WTC11 (cell line): ENCODE data around the gene GRIP2. TPM values are rescaled to one million over a fixed set of nuclear protein-coding genes. Genes with fewer than 3 reads are reported as not detected.
A peak's percentile ranks its signal among the peaks of the same experiment; 100 is the strongest.

Experiments
- ATAC-seq: fragments of 200-7000 bp; cut with Tn5 transposase; 2 replicates; pipeline ENCODE4 v1.10.0; 2021; ENCODE audit warnings: mild to moderate bottlenecking, moderate library complexity
- CTCF ChIA-PET: fragments of 300-600 bp; sonication (Branson Sonifier 250); formaldehyde crosslinking; loops from one replicate; lab custom pipeline; 2021; ENCODE audit warnings: antibody characterized with exemption; lab: Charles Lee
- POLR2A ChIA-PET: fragments of 350-600 bp; sonication (Branson Sonifier 250); formaldehyde crosslinking; loops from one replicate; lab custom pipeline; 2021; ENCODE audit warnings: antibody characterized with exemption; lab: Charles Lee
- DNase-seq: peaks from one replicate; pipeline ENCODE4 v3.0.0; 2021; ENCODE audit warnings: low spot score
- H3K27ac Mint-ChIP-seq: 2 replicates; pipeline ENCODE4 v1.8.0; 2021; ENCODE audit warnings: mixed read lengths
- H3K27me3 Mint-ChIP-seq: 2 replicates; pipeline ENCODE4 v1.8.0; 2021; ENCODE audit warnings: low read depth, mild to moderate bottlenecking, moderate library complexity, mixed read lengths
- H3K36me3 Mint-ChIP-seq: 2 replicates; pipeline ENCODE4 v1.8.0; 2021; ENCODE audit warnings: mixed read lengths
- H3K4me1 Mint-ChIP-seq: 2 replicates; pipeline ENCODE4 v1.8.0; 2022; ENCODE audit warnings: mixed read lengths
- H3K4me3 Mint-ChIP-seq: 2 replicates; pipeline ENCODE4 v1.8.0; 2021; ENCODE audit warnings: mild to moderate bottlenecking, moderate library complexity, mixed read lengths
- H3K9me3 Mint-ChIP-seq: 2 replicates; pipeline ENCODE4 v1.8.0; 2021; ENCODE audit warnings: mixed read lengths
- AFF4 ChIP-seq: sonication (generic); formaldehyde crosslinking; IDR thresholded peaks from 2 replicates; pipeline ENCODE4 v1.8.1; 2023; ENCODE audit warnings: mild to moderate bottlenecking, missing genetic modification reagents, borderline replicate concordance
- CDX4 ChIP-seq: fragments of 250-450 bp; sonication (Bioruptor Pico); IDR thresholded peaks from 2 replicates; pipeline ENCODE4 v1.9.0; 2021; ENCODE audit warnings: moderate library complexity, mild to moderate bottlenecking, inconsistent platforms, borderline replicate concordance
- EMX1 ChIP-seq: fragments of 250-450 bp; sonication (Bioruptor Pico); IDR thresholded peaks from 2 replicates; pipeline ENCODE4 v1.8.0; 2021; ENCODE audit warnings: mild to moderate bottlenecking
- FOXP1 ChIP-seq: sonication (generic); formaldehyde crosslinking; IDR thresholded peaks from 2 replicates; pipeline ENCODE4 v1.8.0; 2022; ENCODE audit warnings: missing genetic modification reagents, mild to moderate bottlenecking, moderate library complexity, borderline replicate concordance
- GTF2I ChIP-seq: fragments of 250-450 bp; sonication (Bioruptor Pico); conservative IDR thresholded peaks from 2 replicates; pipeline ENCODE4 v1.4.0; 2021; ENCODE audit warnings: mild to moderate bottlenecking
- HMGA2 ChIP-seq: fragments of 250-450 bp; sonication (Bioruptor Pico); IDR thresholded peaks from 2 replicates; pipeline ENCODE4 v1.4.0; 2021; ENCODE audit warnings: mild to moderate bottlenecking, moderate library complexity
- KAT7 ChIP-seq: sonication (generic); formaldehyde crosslinking; IDR thresholded peaks from 2 replicates; pipeline ENCODE4 v1.8.1; 2023; ENCODE audit warnings: missing genetic modification reagents, mild to moderate bottlenecking, borderline replicate concordance
- MYBL2 ChIP-seq: sonication (generic); formaldehyde crosslinking; IDR thresholded peaks from 2 replicates; pipeline ENCODE4 v1.8.1; 2023; ENCODE audit warnings: mild to moderate bottlenecking, moderate library complexity, missing genetic modification reagents
- NR2C2 ChIP-seq: sonication (generic); formaldehyde crosslinking; IDR thresholded peaks from 2 replicates; pipeline ENCODE4 v1.8.0; 2022; ENCODE audit warnings: mild to moderate bottlenecking, missing genetic modification reagents
- RORB ChIP-seq: fragments of 250-450 bp; sonication (Bioruptor Pico); IDR thresholded peaks from 2 replicates; pipeline ENCODE4 v1.9.0; 2021; ENCODE audit warnings: mild to moderate bottlenecking
- TP53 ChIP-seq: sonication (generic); formaldehyde crosslinking; IDR thresholded peaks from 2 replicates; pipeline ENCODE4 v1.8.1; 2023; ENCODE audit warnings: mild to moderate bottlenecking, missing genetic modification reagents
- ZMAT4 ChIP-seq: fragments of 250-450 bp; sonication (Bioruptor Pico); IDR thresholded peaks from 2 replicates; pipeline ENCODE4 v1.9.0; 2021; ENCODE audit warnings: mild to moderate bottlenecking
- ZNF232 ChIP-seq: sonication (generic); formaldehyde crosslinking; IDR thresholded peaks from 2 replicates; pipeline ENCODE4 v1.8.0; 2022; ENCODE audit warnings: mild to moderate bottlenecking, missing genetic modification reagents
- ZNF425 ChIP-seq: fragments of 250-450 bp; sonication (Bioruptor Pico); conservative IDR thresholded peaks from 2 replicates; pipeline ENCODE4 v1.9.0; 2021; ENCODE audit warnings: mild to moderate bottlenecking
- ZNF532 ChIP-seq: fragments of 250-450 bp; sonication (Bioruptor Pico); IDR thresholded peaks from 2 replicates; pipeline ENCODE4 v1.9.0; 2021; ENCODE audit warnings: mild to moderate bottlenecking, borderline replicate concordance
- ZNF671 ChIP-seq: fragments of 250-450 bp; sonication (Bioruptor Pico); IDR thresholded peaks from 2 replicates; pipeline ENCODE4 v1.8.0; 2021; ENCODE audit warnings: mild to moderate bottlenecking
- total RNA-seq: library from RNA; stranded (reverse); gene quantifications from 3 replicates; pipeline ENCODE4 v1.2.3, GENCODE V29; 2021

The GRIP2 gene
- total RNA-seq, 1 experiment from 2014 or later: 12.0 TPM

GRCh38 chr3:14545251-14545635 lies 5.1 kb upstream of the GRIP2 start (continued):
- TF ChIP-seq ZNF532 (CRISPR knock-in tag) (no peak), RORB (CRISPR knock-in tag) (no peak), ZNF671 (CRISPR knock-in tag) (no peak), KAT7 (CRISPR knock-in tag) (no peak), HMGA2 (CRISPR knock-in tag) (no peak), ZNF232 (CRISPR knock-in tag) (no peak), TP53 (CRISPR knock-in tag) (no peak)

- Mint-ChIP-seq H3K36me3 (no peaks in the 10 kb centered on the region), H3K27ac (no peak overlapping the region), H3K9me3 (no peaks in the 10 kb centered on the region)
- CTCF ChIA-PET: interaction anchor here (1.0 to 7.9 kb wide), 4 partner anchors 11 to 62 kb away, joined by 3 to 105 read pairs (median 11); no protein-coding TSS in a partner anchor
- TF ChIP-seq GTF2I (peak; percentile 75; the same call in 1 of the 2 replicates), FOXP1 (CRISPR knock-in tag) (no peak)
- TF ChIP-seq, all 79 proteins: peak for 1
- DNase-seq (no peak), ATAC-seq (no peak)
- Mint-ChIP-seq H3K27me3 (no peaks in the 10 kb centered on the region; the same call in 1 of the 2 replicates), H3K4me1 (0 out of 2 replicates have a peak, but pooled peaks cover 5% of the 10 kb centered on the region), H3K4me3 (no peak overlapping the region)
- POLR2A ChIA-PET: no interaction called here
These were observed 4.4 kb upstream of the GRIP2 start for GRCh38 chr3:14544282-14545250.

- Mint-ChIP-seq H3K36me3 (no peaks in the 10 kb centered on the region), H3K27ac (peak overlapping the region; percentile 26; the same call in 1 of the 2 replicates), H3K27me3 (no peaks in the 10 kb centered on the region; the same call in 1 of the 2 replicates), H3K4me1 (0 out of 2 replicates have a peak, but pooled peaks cover 5% of the 10 kb centered on the region), H3K9me3 (no peaks in the 10 kb centered on the region), H3K4me3 (no peak overlapping the region)
- no peak for ATAC-seq
- ChIA-PET CTCF (interaction anchor here (0.7 to 7.9 kb wide), 3 partner anchors 10 to 238 kb away, joined by 3 to 105 read pairs (median 3); no protein-coding TSS in a partner anchor), POLR2A (no interaction called here)
- no peak for DNase-seq
- no peak for TF ChIP-seq ZMAT4 (CRISPR knock-in tag)
- TF ChIP-seq MYBL2 (CRISPR knock-in tag): no peak
These were observed 3.3 kb upstream of the GRIP2 start for GRCh38 chr3:14543446-14543845.

GRCh38 chr3:14542656-14543055 lies 2.5 kb upstream of the GRIP2 start:
- ATAC-seq: no peak
- H3K27me3 Mint-ChIP-seq: no peaks in the 10 kb centered on the region; the same call in 1 of the 2 replicates
- DNase-seq: no peak
- no peaks in the 10 kb centered on the region for H3K4me1 Mint-ChIP-seq
- H3K36me3 Mint-ChIP-seq: no peaks in the 10 kb centered on the region
- H3K4me3 Mint-ChIP-seq: no peak overlapping the region
- ChIA-PET CTCF (interaction anchor here (0.8 to 7.9 kb wide), 2 partner anchors 9 to 238 kb away, joined by 3 to 105 read pairs; no protein-coding TSS in a partner anchor), POLR2A (no interaction called here)
- no peaks in the 10 kb centered on the region for H3K9me3 Mint-ChIP-seq
- no peak overlapping the region; the same call in 1 of the 2 replicates for H3K27ac Mint-ChIP-seq
- TF ChIP-seq AFF4 (CRISPR knock-in tag): no peak
- TF ChIP-seq NR2C2 (CRISPR knock-in tag): no peak
- TF ChIP-seq ZNF425: no peak
- no peak for TF ChIP-seq HMGA2 (CRISPR knock-in tag)
- no peak for TF ChIP-seq ZMAT4 (CRISPR knock-in tag)
- no peak for TF ChIP-seq EMX1 (CRISPR knock-in tag)
- no peak for TF ChIP-seq CDX4
